HepG2 (cell line): Measurements from ENCODE around the gene SMARCA5.

Experiments used
- CTCF ChIP-seq: sonication (generic); formaldehyde crosslinking; IDR thresholded peaks from 2 replicates; pipeline ENCODE4 v1.5.0; 2020; ENCODE audit warnings: mild to moderate bottlenecking, missing genetic modification reagents, moderate library complexity
- E2F1 ChIP-seq: sonication (generic); formaldehyde crosslinking; IDR thresholded peaks from 2 replicates; pipeline ENCODE4 v1.5.0; 2020; ENCODE audit warnings: missing genetic modification reagents
- ERF ChIP-seq: IDR thresholded peaks from 2 replicates; pipeline ENCODE4 v1.6.1; 2018; ENCODE audit warnings: missing biosample characterization, missing genetic modification reagents
- ESRRA ChIP-seq: sonication (generic); formaldehyde crosslinking; IDR thresholded peaks from 2 replicates; pipeline ENCODE4 v1.5.1; 2020; ENCODE audit warnings: mild to moderate bottlenecking, low read depth, missing genetic modification reagents
- EZH2 ChIP-seq: conservative IDR thresholded peaks from 2 replicates; pipeline ENCODE4 v1.6.1; 2012; ENCODE audit warnings: mild to moderate bottlenecking, low read depth, low read length, moderate library complexity
- FOSL1 ChIP-seq: sonication (generic); formaldehyde crosslinking; IDR thresholded peaks from 2 replicates; pipeline ENCODE4 v1.9.0; 2021; ENCODE audit warnings: missing genetic modification reagents, borderline replicate concordance
- GATAD2A ChIP-seq: IDR thresholded peaks from 2 replicates; pipeline ENCODE4 v1.6.1; 2016
- POLR2AphosphoS5 ChIP-seq: IDR thresholded peaks from 2 replicates; pipeline ENCODE4 v1.6.1; 2012; ENCODE audit warnings: low read depth, low read length
- SMYD3 ChIP-seq: sonication (generic); formaldehyde crosslinking; IDR thresholded peaks from 2 replicates; pipeline ENCODE4 v1.8.1; 2023; ENCODE audit warnings: mild to moderate bottlenecking, missing genetic modification reagents
- ZBTB49 ChIP-seq: sonication (generic); formaldehyde crosslinking; IDR thresholded peaks from 2 replicates; pipeline ENCODE4 v1.4.0; 2020; ENCODE audit warnings: missing genetic modification reagents, borderline replicate concordance
- ZSCAN30 ChIP-seq: sonication (generic); formaldehyde crosslinking; IDR thresholded peaks from 2 replicates; pipeline ENCODE4 v1.5.0; 2020; ENCODE audit warnings: mild to moderate bottlenecking, missing genetic modification reagents

GRCh38 chr4:143515905-143516304, 2.4 kb downstream of the SMARCA5 start:
- TF ChIP-seq ERF (CRISPR knock-in tag) (no peak), CTCF (CRISPR knock-in tag) (no peak), E2F1 (CRISPR knock-in tag) (no peak), ZBTB49 (CRISPR knock-in tag) (no peak), EZH2 (no peak), SMYD3 (no peak), ESRRA (CRISPR knock-in tag) (no peak), POLR2AphosphoS5 (no peak), GATAD2A (CRISPR knock-in tag) (no peak), FOSL1 (CRISPR knock-in tag) (no peak), ZSCAN30 (no peak)
